ENCODE results near the gene ARSB.

ARSB gene

GRCh38 chr5:78824831-78825281 is 160.3 kb downstream of the ARSB start:
- no peak for ATAC-seq (ENCODE audit: low read depth)
- no peak for TF ChIP-seq CTCF (IDR thresholded peaks at IDR 0.05; ENCODE audit: poor library complexity, severe bottlenecking)
- Histone ChIP-seq H3K4me1 (ENCODE audit: insufficient read depth, poor library complexity, severe bottlenecking) (no peaks in the 10 kb centered on the region), H3K4me3 (ENCODE audit: severe bottlenecking) (no peak overlapping the region), H3K27ac (ENCODE audit: poor library complexity, severe bottlenecking) (no peak overlapping the region), H3K27me3 (ENCODE audit: insufficient read depth, poor library complexity, severe bottlenecking) (no peaks in the 10 kb centered on the region), H3K36me3 (ENCODE audit: low read depth) (no peaks in the 10 kb centered on the region), H3K9me3 (ENCODE audit: severe bottlenecking) (no peaks in the 10 kb centered on the region)
- no peak for DNase-seq (ENCODE audit: low spot score)

- no peak for TF ChIP-seq CTCF (IDR thresholded peaks at IDR 0.05; ENCODE audit: poor library complexity, severe bottlenecking)
- Histone ChIP-seq H3K27me3 (ENCODE audit: insufficient read depth, poor library complexity, severe bottlenecking) (no peaks in the 10 kb centered on the region), H3K4me3 (ENCODE audit: severe bottlenecking) (no peak overlapping the region), H3K9me3 (ENCODE audit: severe bottlenecking) (no peaks in the 10 kb centered on the region), H3K4me1 (ENCODE audit: insufficient read depth, poor library complexity, severe bottlenecking) (no peaks in the 10 kb centered on the region), H3K27ac (ENCODE audit: poor library complexity, severe bottlenecking) (no peak overlapping the region), H3K36me3 (ENCODE audit: low read depth) (no peaks in the 10 kb centered on the region)
- ATAC-seq (ENCODE audit: low read depth) (no peak), DNase-seq (ENCODE audit: low spot score) (no peak)
These were observed 161.9 kb downstream of the ARSB start for GRCh38 chr5:78823196-78823595.

GRCh38 chr5:78821536-78822021 is 163.5 kb downstream of the ARSB start:
- no peaks in the 10 kb centered on the region for H3K27me3 ChIP-seq (ENCODE audit: insufficient read depth, poor library complexity, severe bottlenecking)
- H3K36me3 ChIP-seq (ENCODE audit: low read depth): no peaks in the 10 kb centered on the region
- H3K4me3 ChIP-seq (ENCODE audit: severe bottlenecking): no peak overlapping the region
- no peak for TF ChIP-seq CTCF (IDR thresholded peaks at IDR 0.05; ENCODE audit: poor library complexity, severe bottlenecking)
- ATAC-seq (ENCODE audit: low read depth) (no peak), DNase-seq (ENCODE audit: low spot score) (no peak)
- no peaks in the 10 kb centered on the region for H3K9me3 ChIP-seq (ENCODE audit: severe bottlenecking)
- H3K4me1 ChIP-seq (ENCODE audit: insufficient read depth, poor library complexity, severe bottlenecking): no peaks in the 10 kb centered on the region
- H3K27ac ChIP-seq (ENCODE audit: poor library complexity, severe bottlenecking): no peak overlapping the region

GRCh38 chr5:78819707-78820106 is 165.4 kb downstream of the ARSB start:
- H3K36me3 ChIP-seq (ENCODE audit: low read depth): no peaks in the 10 kb centered on the region
- no peak for ATAC-seq (ENCODE audit: low read depth)

More at GRCh38 chr5:78819707-78820106, 165.4 kb downstream of the ARSB start:
- no peaks in the 10 kb centered on the region for H3K27me3 ChIP-seq (ENCODE audit: insufficient read depth, poor library complexity, severe bottlenecking)
- no peak overlapping the region for H3K27ac ChIP-seq (ENCODE audit: poor library complexity, severe bottlenecking)
- H3K4me3 ChIP-seq (ENCODE audit: severe bottlenecking): no peak overlapping the region
- no peak for DNase-seq (ENCODE audit: low spot score)
- H3K4me1 ChIP-seq (ENCODE audit: insufficient read depth, poor library complexity, severe bottlenecking): no peaks in the 10 kb centered on the region
- TF ChIP-seq CTCF (IDR thresholded peaks at IDR 0.05; ENCODE audit: poor library complexity, severe bottlenecking): no peak
- no peaks in the 10 kb centered on the region for H3K9me3 ChIP-seq (ENCODE audit: severe bottlenecking)

Data from RWPE2 (cell line).